GM19025 (cell line): ENCODE data around the gene ZNF497.

ENCODE experiments used
- ATAC-seq: cut with Tn5 transposase; IDR thresholded peaks from one replicate; pipeline ENCODE4 v1.9.1; 2021; ENCODE audit warnings: mild to moderate bottlenecking, low read depth, moderate library complexity; ENCODE audit not compliant: unreplicated experiment

The ZNF497 gene

GRCh38 chr19:58350871-58351557 lies 11.5 kb downstream of the ZNF497 start:
- no peak for ATAC-seq

GRCh38 chr19:58350001-58350861 lies 12.3 kb downstream of the ZNF497 start:
- ATAC-seq: no peak

GRCh38 chr19:58349590-58349989 lies 13.0 kb downstream of the ZNF497 start:
- ATAC-seq: no peak

GRCh38 chr19:58348080-58348479 lies 14.5 kb downstream of the ZNF497 start:
- ATAC-seq: peak; percentile 4

- peak; percentile 90 for ATAC-seq
Measured at GRCh38 chr19:58346961-58347929, 15.3 kb downstream of the ZNF497 start.

GRCh38 chr19:58345558-58345957 lies 17.0 kb downstream of the ZNF497 start:
- no peak for ATAC-seq

- no peak for ATAC-seq
Measured at GRCh38 chr19:58338825-58339558, 23.6 kb downstream of the ZNF497 start.

- no peak for ATAC-seq
Measured at GRCh38 chr19:58338336-58338735, 24.2 kb downstream of the ZNF497 start.

- ATAC-seq: no peak
Measured at GRCh38 chr19:58336820-58337219, 25.7 kb downstream of the ZNF497 start.

GRCh38 chr19:58336216-58336615 lies 26.3 kb downstream of the ZNF497 start:
- no peak for ATAC-seq

- ATAC-seq: no peak
Measured at GRCh38 chr19:58335630-58336029, 26.9 kb downstream of the ZNF497 start.

GRCh38 chr19:58334691-58335249 lies 27.8 kb downstream of the ZNF497 start:
- ATAC-seq: no peak

GRCh38 chr19:58332697-58333096 lies 29.9 kb downstream of the ZNF497 start:
- ATAC-seq: no peak

- ATAC-seq: no peak
Measured at GRCh38 chr19:58330458-58330857, 32.1 kb downstream of the ZNF497 start.

- ATAC-seq: no peak
Measured at GRCh38 chr19:58328999-58329398, 33.6 kb downstream of the ZNF497 start.

- peak; percentile 87 for ATAC-seq
Measured at GRCh38 chr19:58326914-58327726, 35.4 kb downstream of the ZNF497 start, which contains the start of gene ZSCAN22. TSS of gene ZSCAN22 (plus strand) at chr19:58326994. CDS start at chr19:58334803, 7,809 bp downstream.

- ATAC-seq: no peak
Measured at GRCh38 chr19:58326501-58326913, 36.0 kb downstream of the ZNF497 start.

GRCh38 chr19:58325311-58326022 lies 37.1 kb downstream of the ZNF497 start:
- ATAC-seq: no peak
